GM10266 (cell line): ENCODE results near the gene C4orf54.

Source experiments
- DNase-seq: peaks from one replicate; pipeline ENCODE4 v3.0.0; 2012; ENCODE audit errors: extremely low spot score
- TF ChIP-seq, protein P1 (sequence below): IDR thresholded peaks from 2 replicates; pipeline ENCODE4 v1.5.1; 2012; ENCODE audit warnings: mild to moderate bottlenecking, low read depth; ENCODE audit not compliant: control insufficient read depth, insufficient read depth; ENCODE audit errors: missing control alignments

C4orf54 gene

DNA sequence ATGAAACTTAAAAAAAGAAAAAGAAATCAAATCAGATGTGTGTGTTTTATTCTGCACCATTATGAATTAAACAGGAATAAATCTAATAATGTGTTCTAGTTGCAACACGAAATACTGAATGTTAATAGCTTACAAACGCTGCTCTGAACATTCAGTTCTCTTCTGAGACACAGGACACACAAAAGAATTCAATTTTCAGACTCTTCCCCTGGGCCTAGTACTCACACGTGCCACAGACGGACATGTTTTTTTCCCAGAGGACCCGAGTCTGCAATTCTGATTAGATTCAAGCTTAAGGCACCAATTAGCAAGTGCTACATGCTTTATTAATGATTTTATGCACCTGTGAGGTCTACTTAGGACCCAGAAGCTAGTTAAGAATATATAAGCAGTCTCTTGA is 20.5 kb downstream of the C4orf54 start:
- TF ChIP-seq, protein P1, sequence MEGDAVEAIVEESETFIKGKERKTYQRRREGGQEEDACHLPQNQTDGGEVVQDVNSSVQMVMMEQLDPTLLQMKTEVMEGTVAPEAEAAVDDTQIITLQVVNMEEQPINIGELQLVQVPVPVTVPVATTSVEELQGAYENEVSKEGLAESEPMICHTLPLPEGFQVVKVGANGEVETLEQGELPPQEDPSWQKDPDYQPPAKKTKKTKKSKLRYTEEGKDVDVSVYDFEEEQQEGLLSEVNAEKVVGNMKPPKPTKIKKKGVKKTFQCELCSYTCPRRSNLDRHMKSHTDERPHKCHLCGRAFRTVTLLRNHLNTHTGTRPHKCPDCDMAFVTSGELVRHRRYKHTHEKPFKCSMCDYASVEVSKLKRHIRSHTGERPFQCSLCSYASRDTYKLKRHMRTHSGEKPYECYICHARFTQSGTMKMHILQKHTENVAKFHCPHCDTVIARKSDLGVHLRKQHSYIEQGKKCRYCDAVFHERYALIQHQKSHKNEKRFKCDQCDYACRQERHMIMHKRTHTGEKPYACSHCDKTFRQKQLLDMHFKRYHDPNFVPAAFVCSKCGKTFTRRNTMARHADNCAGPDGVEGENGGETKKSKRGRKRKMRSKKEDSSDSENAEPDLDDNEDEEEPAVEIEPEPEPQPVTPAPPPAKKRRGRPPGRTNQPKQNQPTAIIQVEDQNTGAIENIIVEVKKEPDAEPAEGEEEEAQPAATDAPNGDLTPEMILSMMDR: no peak
- no peak for DNase-seq

DNA sequence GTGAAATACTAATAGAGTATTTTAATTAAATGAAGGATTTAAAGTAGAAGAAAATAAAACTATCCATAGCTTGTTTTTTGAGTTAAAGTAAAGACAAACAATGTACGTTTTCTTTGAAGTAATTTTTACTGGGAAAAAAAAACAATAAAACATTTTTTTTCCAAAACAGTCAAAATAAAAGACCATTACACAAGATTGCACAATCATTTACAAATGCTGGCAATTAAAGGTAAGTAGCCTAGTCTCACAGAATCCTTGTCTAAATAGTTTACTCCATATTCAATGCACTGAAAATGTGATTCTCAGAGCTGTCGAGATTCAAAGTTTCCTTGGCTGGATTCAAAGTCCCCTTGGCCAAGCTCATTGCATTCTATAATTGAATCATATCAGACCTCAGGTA is 21.2 kb downstream of the C4orf54 start:
- no peak for DNase-seq
- TF ChIP-seq, protein P1: no peak

DNA sequence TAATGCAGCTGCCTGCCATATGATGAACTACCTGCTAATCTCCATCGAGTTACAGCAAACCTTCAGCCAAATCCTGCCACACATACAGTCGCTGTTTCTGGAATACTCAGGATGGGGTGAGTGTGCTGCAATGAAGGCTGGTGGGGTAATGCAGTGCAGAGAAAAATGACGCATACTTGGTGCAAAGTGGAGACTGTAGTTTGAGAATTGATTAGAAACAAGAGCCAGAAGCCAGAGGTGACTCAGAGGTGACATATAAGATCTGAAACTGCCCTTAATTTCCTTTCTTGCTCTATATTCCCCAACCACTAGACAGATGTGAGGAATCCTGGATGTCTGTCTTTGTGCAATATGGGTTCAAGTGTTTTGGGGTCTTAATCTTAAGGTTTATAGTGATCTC is 22.0 kb downstream of the C4orf54 start:
- DNase-seq: no peak
- TF ChIP-seq, protein P1: no peak

DNA sequence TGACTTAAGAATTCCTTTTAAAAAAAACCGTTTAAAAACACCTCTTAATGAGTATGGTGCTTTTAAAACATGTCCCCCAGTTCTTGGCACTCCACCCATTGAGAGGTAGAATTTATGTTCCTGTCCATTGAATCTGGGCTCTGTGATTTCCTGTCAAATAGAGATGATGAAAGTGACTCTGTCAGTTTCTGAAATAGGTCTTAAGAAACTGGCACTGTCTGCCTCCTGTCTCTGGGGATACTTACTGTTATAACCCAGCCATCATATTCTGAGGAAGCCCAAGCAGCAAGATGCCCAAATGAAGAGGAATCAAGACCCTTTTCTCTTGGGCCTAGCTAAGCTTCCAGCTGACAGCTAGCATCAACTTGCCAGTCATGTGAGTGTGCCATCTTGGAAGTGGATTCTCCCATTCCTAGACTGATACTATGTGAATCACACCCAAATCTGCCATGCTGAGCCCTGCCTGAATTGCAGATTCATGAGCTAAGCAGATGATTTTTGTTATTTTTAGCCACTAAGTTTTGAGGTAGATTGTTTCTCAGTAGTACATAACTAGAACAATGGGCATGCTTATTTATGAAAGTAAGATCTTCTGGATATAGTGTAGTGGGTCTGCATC is 22.8 kb downstream of the C4orf54 start:
- TF ChIP-seq, protein P1: no peak
- no peak for DNase-seq

DNA sequence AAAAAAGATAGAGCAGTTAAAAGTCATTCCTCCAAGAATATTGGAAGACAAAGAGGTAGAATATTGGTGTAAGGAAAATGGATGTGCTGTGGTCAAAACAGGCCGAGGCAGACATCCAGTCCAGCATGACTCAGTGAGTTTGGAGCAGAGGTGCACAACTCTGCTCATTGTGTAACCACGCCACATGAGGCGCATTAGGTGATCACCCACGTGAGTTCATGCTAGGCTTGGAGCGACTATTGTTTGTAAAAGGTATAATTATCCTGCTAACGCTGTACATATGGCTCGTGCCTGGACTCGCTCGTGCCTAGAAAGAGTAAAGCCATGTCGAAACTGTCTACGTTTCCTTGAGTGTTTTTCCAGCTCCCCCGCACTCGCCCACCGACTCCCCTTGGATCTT is 23.9 kb downstream of the C4orf54 start:
- TF ChIP-seq, protein P1: no peak
- no peak for DNase-seq

DNA sequence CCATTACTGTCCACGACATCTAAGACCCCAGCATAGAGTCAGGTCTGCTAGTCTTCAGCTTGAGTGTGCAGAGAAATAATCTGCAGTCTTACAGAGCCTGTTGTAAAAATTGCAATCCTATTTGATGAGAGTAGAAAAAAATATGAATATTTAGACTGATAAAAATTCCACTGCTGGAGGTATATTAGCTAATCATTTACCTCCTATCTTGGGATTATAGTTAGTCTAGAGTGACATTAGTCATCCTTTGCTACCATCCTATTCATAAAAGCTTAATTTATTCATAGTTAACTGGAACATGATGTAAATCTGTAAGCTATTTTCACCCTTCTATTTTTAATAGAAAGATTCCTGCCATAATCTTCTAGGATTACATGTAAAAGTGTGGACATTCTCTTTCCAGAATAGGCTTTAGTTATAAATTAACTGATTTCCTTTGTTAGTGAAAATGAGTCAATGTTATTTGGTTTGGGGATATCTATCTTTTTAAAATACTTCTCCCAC is 26.7 kb downstream of the C4orf54 start:
- TF ChIP-seq, protein P1: no peak
- no peak for DNase-seq

DNA sequence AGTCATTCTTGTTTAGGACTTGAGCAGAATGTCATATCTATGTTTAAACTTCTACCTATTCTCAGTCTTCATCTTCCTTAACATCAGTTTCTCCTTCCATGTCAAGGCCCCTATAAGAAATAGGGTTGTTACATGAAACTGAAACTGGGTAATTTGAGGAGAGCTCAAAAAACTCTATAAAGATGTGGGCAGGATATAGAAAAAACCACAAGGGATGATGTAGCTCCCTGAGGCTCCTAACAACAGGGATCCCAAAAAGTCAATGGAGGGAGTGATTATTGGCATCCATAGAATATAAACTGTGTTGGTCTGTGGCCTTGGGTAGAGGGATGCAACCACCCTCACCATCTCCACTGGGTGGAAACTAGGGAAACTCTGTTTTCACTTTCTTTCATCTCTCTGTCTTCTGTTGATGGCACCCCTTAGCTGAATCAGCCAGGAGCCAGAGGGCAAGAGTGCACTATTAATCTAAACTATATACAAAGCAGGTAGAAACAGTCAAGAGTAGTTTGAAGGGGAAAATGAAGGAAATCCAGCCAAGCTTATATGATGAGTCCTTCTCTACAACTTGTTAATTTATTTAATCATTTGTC is 27.6 kb downstream of the C4orf54 start:
- TF ChIP-seq, protein P1: no peak
- no peak for DNase-seq
